Stimulated activated naive B cell treated with anti-CD40 and anti-IgM and Interleukin-4, amounts not matched to agents 10 μg/mL and 1 μg/mL and 100 μg/mL, for 72 hours (primary cell): Measurements from ENCODE around the gene COG2.
"Not testable (repeated sequence)": the region's sequence is repeated elsewhere in the genome, so short reads cannot be mapped to it uniquely, and the experiment has no call there.

ENCODE experiments used
- ATAC-seq, 2 donors: fragments of 150-1000 bp; cut with Tn5 transposase; replicated peaks; 2 replicates each; pipeline ENCODE4 v1.10.0; 2021; ENCODE audit warnings: moderate library complexity in 1 of 2
- DNase-seq: peaks from one replicate; pipeline ENCODE4 v3.0.0; 2021
- H3K27ac Mint-ChIP-seq: one replicate; pipeline ENCODE4 v1.8.0; 2022; ENCODE audit warnings: mild to moderate bottlenecking, mixed read lengths
- H3K27me3 Mint-ChIP-seq, 2 donors: one replicate each; pipeline ENCODE4 v1.8.0; 2022; ENCODE audit warnings: mixed read lengths in 2 of 2
- H3K36me3 Mint-ChIP-seq, 2 donors: one replicate each; pipeline ENCODE4 v1.8.0; 2022; ENCODE audit warnings: mixed read lengths in 2 of 2, mild to moderate bottlenecking in 1 of 2
- H3K4me1 Mint-ChIP-seq, 2 donors: one replicate each; pipeline ENCODE4 v1.8.0; 2022; ENCODE audit warnings: mixed read lengths in 2 of 2, mild to moderate bottlenecking in 1 of 2
- H3K4me3 Mint-ChIP-seq, 2 donors: one replicate each; pipeline ENCODE4 v1.8.0; 2022; ENCODE audit warnings: mild to moderate bottlenecking in 2 of 2, mixed read lengths in 2 of 2, moderate library complexity in 1 of 2
- H3K9me3 Mint-ChIP-seq, 2 donors: one replicate each; pipeline ENCODE4 v1.8.0; 2022; ENCODE audit warnings: mixed read lengths in 2 of 2, mild to moderate bottlenecking in 1 of 2

Gene COG2

DNA sequence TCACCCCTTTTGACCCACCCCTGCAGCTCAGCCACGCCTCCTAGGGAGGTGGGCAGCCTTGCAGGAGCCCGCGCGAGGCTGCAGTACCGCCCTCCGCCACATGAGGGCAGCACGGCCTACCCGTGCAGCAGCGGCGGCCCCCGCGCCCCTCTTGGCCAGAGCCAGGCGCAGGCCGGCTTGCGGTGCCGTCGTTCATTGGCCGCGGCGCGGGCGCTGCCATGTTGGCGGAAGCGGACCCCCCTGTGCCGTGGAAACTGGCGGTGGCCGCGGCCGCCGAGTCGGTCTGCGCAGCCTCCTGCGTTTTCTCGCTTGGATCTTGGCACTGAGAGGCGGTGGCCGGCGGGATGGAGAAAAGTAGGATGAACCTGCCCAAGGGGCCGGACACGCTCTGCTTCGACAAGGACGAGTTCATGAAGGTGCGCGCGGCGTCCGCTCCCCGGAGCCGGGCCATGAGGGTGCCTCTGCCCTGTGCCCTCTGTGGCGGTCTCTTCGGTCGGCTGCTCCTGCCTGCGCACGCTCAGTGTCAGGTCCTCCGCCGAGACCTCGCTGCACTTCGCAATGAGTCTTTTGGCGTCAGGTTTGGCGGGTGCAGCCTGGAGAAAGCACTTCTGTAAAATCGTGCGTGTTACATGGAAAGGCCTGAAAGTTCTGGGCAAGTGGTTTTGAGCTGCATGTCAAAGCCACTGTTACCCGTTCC lies at the start of gene COG2:
Gene COG2, plus strand, starts transcription at position 219 of the 697 bp plus-strand sequence. Its CDS starts 126 bp downstream, at position 345.
- H3K9me3 Mint-ChIP-seq = no peaks in the 10 kb centered on the region
- H3K4me1 Mint-ChIP-seq = peaks cover 34 to 48% of the 10 kb centered on the region in 2 donors
- peaks cover 17 to 20% of the 10 kb centered on the region in 2 donors for H3K27me3 Mint-ChIP-seq
- H3K27ac Mint-ChIP-seq = peak within 1 kb of the TSS; percentile 98
- H3K4me3 Mint-ChIP-seq = peak within 1 kb of the TSS; percentile 89 to 96
- DNase-seq (peak; percentile 94), ATAC-seq (peak; percentile 93 to 96)
- peaks cover 10 to 20% of the 10 kb centered on the region in 2 donors for H3K36me3 Mint-ChIP-seq

- peaks cover 0 to 2% of the 10 kb centered on the region in 2 donors for H3K4me1 Mint-ChIP-seq
- no peaks in the 10 kb centered on the region for H3K36me3 Mint-ChIP-seq
- ATAC-seq (no peak), DNase-seq (no peak)
- no peak overlapping the region for H3K27ac Mint-ChIP-seq
- H3K4me3 Mint-ChIP-seq = no peak overlapping the region
- peaks cover 36 to 41% of the 10 kb centered on the region in 2 donors for H3K27me3 Mint-ChIP-seq
- peaks cover 0 to 7% of the 10 kb centered on the region in 2 donors for H3K9me3 Mint-ChIP-seq
Measured at GRCh38 chr1:230592848-230593414, 49.4 kb upstream of the COG2 start.

DNA sequence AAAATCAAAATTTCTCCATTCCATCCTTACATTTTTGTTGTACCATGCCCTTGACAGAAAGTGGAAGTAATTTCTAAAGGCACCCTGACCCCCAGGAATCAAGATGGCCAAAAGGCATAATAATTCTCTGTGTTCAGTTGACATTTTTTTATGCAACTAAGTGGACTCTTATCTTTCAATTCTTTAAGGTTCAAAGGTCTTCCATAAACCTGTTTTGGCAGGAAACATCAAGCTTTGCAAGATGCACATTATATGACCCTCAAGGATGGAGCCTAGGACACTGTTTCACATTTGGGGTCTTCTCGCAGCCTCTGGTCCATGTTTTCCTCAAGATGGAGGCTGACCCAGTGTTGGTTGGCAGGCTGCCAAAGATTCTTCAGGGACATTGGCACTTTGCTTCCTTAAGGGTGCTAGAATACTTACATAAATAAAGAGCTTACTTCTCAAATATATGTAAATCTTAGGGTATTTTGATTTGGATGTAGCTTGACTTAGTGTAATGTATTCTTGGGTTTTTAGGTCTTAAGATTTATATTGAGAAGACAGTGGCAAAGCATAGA lies 48.0 kb upstream of the COG2 start:
- ATAC-seq = no peak

DNA sequence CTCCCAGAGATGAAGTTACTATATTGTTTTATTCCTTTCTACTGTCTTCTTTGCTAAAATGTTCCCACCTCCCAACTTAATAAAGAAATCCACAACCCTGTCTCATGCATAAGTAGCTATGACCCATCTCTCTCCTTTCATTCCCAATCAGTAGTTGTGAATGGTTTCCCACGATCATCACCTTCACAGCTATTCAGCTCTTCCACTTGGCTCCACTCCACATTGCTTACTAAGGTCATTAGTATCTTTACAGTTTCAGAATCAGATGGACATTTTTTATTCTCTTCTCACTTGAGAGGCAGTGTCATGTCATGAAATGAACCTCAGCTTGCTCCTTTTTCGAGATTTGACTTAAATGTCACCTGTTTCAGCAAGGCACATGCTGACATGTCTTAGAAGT lies 47.1 kb upstream of the COG2 start:
- no peak overlapping the region for H3K4me3 Mint-ChIP-seq
- peaks cover 5 to 6% of the 10 kb centered on the region in 2 donors for H3K9me3 Mint-ChIP-seq
- no peaks in the 10 kb centered on the region for H3K4me1 Mint-ChIP-seq
- H3K36me3 Mint-ChIP-seq = no peaks in the 10 kb centered on the region
- H3K27ac Mint-ChIP-seq = no peak overlapping the region
- H3K27me3 Mint-ChIP-seq = peaks cover 26 to 33% of the 10 kb centered on the region in 2 donors
- ATAC-seq (no peak), DNase-seq (no peak)

More for the DNA sequence above, 48.0 kb upstream of the COG2 start:
- H3K27me3 Mint-ChIP-seq = peaks cover 26 to 36% of the 10 kb centered on the region in 2 donors
- no peaks in the 10 kb centered on the region for H3K36me3 Mint-ChIP-seq
- no peak overlapping the region for H3K4me3 Mint-ChIP-seq
- no peak overlapping the region for H3K27ac Mint-ChIP-seq
- no peak for DNase-seq
- no peaks in the 10 kb centered on the region for H3K4me1 Mint-ChIP-seq
- peaks cover 5 to 6% of the 10 kb centered on the region in 2 donors for H3K9me3 Mint-ChIP-seq

DNA sequence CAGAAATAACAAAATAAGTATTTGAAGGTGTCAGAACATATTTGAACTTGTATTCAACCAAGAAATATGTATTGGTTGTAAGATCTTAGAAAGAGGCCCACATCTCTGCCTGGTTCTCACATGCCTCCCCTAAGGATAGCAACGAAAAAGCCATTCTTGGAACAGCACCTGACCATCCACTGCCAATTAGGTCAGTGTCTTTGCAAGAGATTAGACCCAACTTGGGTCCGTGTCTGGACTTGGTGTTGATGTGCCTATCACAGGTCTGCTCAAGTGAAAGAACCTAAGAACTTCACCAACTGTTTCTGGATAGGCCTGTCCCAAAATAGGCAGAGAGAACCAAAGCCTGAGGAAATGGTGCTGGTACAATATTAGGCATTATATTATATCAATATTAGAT lies 46.0 kb upstream of the COG2 start:
- Mint-ChIP-seq H3K9me3 (peaks cover 5 to 6% of the 10 kb centered on the region in 2 donors), H3K27me3 (peaks cover 26 to 33% of the 10 kb centered on the region in 2 donors), H3K36me3 (no peaks in the 10 kb centered on the region), H3K4me3 (no peak overlapping the region), H3K4me1 (no peaks in the 10 kb centered on the region), H3K27ac (no peak overlapping the region)
- ATAC-seq = no peak
- DNase-seq = no peak

- Mint-ChIP-seq H3K9me3 (peaks cover 4 to 5% of the 10 kb centered on the region in 2 donors), H3K27me3 (peaks cover 32 to 36% of the 10 kb centered on the region in 2 donors), H3K4me1 (no peaks in the 10 kb centered on the region), H3K4me3 (no peak overlapping the region), H3K36me3 (no peaks in the 10 kb centered on the region), H3K27ac (no peak overlapping the region)
- no peak for ATAC-seq
- DNase-seq = no peak
Measured at GRCh38 chr1:230598745-230599144, 43.5 kb upstream of the COG2 start.

DNA sequence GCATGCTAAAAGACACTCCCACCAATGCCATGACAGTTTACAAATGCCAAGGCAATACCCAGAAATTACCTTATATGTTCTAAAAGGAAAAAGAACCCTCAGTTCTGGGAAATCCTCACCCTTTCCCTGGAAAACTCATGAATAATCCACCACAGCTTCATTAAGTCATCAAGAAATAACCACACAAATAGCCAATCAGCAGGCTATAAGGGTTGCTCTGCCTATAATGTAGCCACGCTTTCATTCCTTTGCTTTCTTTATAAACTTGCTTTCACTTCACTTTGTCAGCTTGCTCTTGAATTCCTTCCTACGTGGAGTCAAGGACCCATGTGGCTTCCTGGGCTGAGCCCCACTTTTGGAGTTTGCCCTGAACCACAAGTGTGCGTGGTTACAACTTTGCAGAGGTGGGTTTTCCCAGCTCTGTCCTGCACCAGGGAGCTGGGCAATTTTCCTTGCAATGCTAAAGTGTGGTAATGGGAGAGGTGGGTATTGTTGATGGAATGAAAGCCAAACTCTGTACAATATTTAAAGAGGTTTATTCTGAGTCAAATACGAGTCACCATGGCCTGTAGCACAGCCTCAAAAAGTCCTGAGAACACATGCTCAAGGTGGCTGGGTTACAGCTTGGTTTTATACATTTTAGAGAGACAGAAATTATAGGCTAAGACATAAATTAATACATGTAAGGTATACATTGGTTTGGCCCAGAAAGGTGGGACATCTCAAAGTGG lies 42.2 kb upstream of the COG2 start:
- H3K4me1 Mint-ChIP-seq = no peaks in the 10 kb centered on the region
- ATAC-seq (no peak), DNase-seq (no peak)
- H3K27ac Mint-ChIP-seq = no peak overlapping the region
- no peaks in the 10 kb centered on the region for H3K36me3 Mint-ChIP-seq
- H3K4me3 Mint-ChIP-seq = no peak overlapping the region
- H3K9me3 Mint-ChIP-seq = peaks cover 4 to 5% of the 10 kb centered on the region in 2 donors
- H3K27me3 Mint-ChIP-seq = peaks cover 29 to 32% of the 10 kb centered on the region in 2 donors

DNA sequence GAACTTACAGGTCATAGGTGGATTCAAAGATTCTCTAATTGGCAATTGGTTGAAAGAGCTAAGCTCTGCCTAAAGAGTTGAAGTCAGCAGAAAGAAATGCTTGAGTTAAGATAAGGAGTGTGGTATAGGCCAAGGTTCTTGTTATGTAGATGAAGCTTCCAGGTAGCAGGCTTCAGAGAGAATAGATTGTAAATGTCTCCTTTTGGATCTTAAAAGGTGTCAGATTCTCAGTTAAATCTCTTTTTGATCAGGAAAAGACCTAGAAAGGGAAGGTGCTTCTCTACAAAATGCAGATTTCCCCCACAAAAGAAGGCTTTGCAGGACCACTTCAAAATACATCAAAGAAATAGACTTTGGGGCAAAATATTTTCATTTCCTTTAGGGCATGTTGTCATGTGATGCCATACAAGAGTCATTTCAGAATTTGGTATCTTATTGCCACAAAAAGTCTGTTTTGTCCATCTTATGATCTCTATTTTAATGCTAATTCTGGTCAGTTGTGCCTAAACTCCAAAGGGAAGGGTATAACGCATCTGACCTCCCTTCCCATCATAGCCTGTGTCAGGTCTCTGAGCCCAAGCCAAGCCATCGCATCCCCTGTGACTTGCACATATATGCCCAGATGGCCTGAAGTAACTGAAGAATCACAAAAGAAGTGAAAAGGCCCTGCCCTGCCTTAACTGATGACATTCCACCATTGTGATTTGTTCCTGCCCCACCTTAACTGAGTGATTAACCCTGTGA lies 41.5 kb upstream of the COG2 start:
- not testable (repeated sequence) for ATAC-seq, H3K9me3 Mint-ChIP-seq, H3K36me3 Mint-ChIP-seq, DNase-seq, H3K27ac Mint-ChIP-seq, H3K4me3 Mint-ChIP-seq, H3K4me1 Mint-ChIP-seq
- H3K27me3 Mint-ChIP-seq = peaks cover 25 to 26% of the 10 kb centered on the region in 2 donors

GRCh38 chr1:230609208-230609607 lies 33.1 kb upstream of the COG2 start:
- Mint-ChIP-seq H3K9me3 (no peaks in the 10 kb centered on the region), H3K27ac (no peak overlapping the region), H3K27me3 (peaks cover 12 to 18% of the 10 kb centered on the region in 2 donors), H3K36me3 (no peaks in the 10 kb centered on the region), H3K4me1 (no peaks in the 10 kb centered on the region), H3K4me3 (no peak overlapping the region)
- ATAC-seq = peak; percentile 46 to 60
- no peak for DNase-seq

- Mint-ChIP-seq H3K36me3 (no peaks in the 10 kb centered on the region), H3K4me1 (no peaks in the 10 kb centered on the region), H3K27ac (no peak overlapping the region), H3K9me3 (no peaks in the 10 kb centered on the region), H3K27me3 (peaks cover 12 to 30% of the 10 kb centered on the region in 2 donors), H3K4me3 (no peak overlapping the region)
- ATAC-seq (no peak), DNase-seq (no peak)
Measured at GRCh38 chr1:230610589-230610988, 31.7 kb upstream of the COG2 start.

- ATAC-seq (no peak), DNase-seq (no peak)
- Mint-ChIP-seq H3K27me3 (peaks cover 16 to 34% of the 10 kb centered on the region in 2 donors), H3K4me1 (no peaks in the 10 kb centered on the region), H3K9me3 (no peaks in the 10 kb centered on the region), H3K36me3 (no peaks in the 10 kb centered on the region), H3K27ac (no peak overlapping the region), H3K4me3 (no peak overlapping the region)
Measured at GRCh38 chr1:230611128-230611877, 31.0 kb upstream of the COG2 start.

- H3K9me3 Mint-ChIP-seq = no peaks in the 10 kb centered on the region
- ATAC-seq (no peak), DNase-seq (no peak)
- peaks cover 16 to 34% of the 10 kb centered on the region in 2 donors for H3K27me3 Mint-ChIP-seq
- no peak overlapping the region for H3K27ac Mint-ChIP-seq
- no peak overlapping the region for H3K4me3 Mint-ChIP-seq
- no peaks in the 10 kb centered on the region for H3K4me1 Mint-ChIP-seq
- H3K36me3 Mint-ChIP-seq = no peaks in the 10 kb centered on the region
Measured at GRCh38 chr1:230611878-230612235, 30.4 kb upstream of the COG2 start.

DNA sequence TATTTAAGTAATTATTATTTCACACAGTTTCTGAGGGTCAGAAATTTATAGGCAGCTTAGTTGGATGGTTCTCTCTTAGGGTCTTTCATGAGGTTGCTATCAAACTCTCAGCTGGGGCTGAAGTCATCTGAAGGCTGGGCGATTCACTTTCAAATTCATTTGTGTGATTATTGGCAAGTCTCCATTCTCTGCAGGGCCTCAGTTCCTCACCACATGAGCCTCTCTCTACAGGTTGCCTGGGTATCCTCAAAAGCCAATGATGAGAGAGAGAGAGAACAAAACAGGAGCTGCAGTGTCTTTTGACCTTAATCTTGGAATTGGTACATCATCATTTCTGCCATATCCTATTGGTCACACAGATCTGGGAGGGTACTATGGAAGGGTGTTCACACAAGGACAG lies 29.6 kb upstream of the COG2 start:
- Mint-ChIP-seq H3K27me3 (peaks cover 16 to 38% of the 10 kb centered on the region in 2 donors), H3K27ac (no peak overlapping the region), H3K4me3 (no peak overlapping the region), H3K9me3 (no peaks in the 10 kb centered on the region), H3K36me3 (no peaks in the 10 kb centered on the region), H3K4me1 (no peaks in the 10 kb centered on the region)
- ATAC-seq = no peak
- DNase-seq = no peak
